IMR-90 (cell line): ENCODE results near the gene ATP1B3. TPM values are rescaled to one million over a fixed set of nuclear protein-coding genes. Genes with fewer than 3 reads are reported as not detected.

Source experiments
- ATAC-seq: fragments of 200-7000 bp; cut with Tn5 transposase; 2 replicates; pipeline ENCODE4 v1.9.1; 2020; ENCODE audit warnings: low read depth, mild to moderate bottlenecking, moderate library complexity
- Bru-seq: library from RNA; stranded (reverse); fragments of 400-500 nt; gene quantifications from one replicate; lab custom pipeline; 2021; lab: Mats Ljungman, UMichigan
- BruChase-seq, 2 experiments: library from RNA; stranded (reverse); fragments of 400-500 nt; gene quantifications; one replicate each; lab custom pipeline; 2021; lab: Mats Ljungman, UMichigan
- BruUV-seq: library from RNA; stranded (reverse); fragments of 400-500 nt; replicated peaks from 2 replicates; lab custom pipeline; 2021; lab: Mats Ljungman, UMichigan
- CTCF ChIA-PET: fragments of 300-600 bp; formaldehyde crosslinking; extraction: SDS; loops from one replicate; lab custom pipeline; 2021; ENCODE audit warnings: antibody characterized with exemption; lab: Yijun Ruan, JAX
- POLR2A ChIA-PET: fragments of 300-600 bp; sonication (Branson Sonifier 250); formaldehyde crosslinking; loops from one replicate; lab custom pipeline; 2022; ENCODE audit warnings: antibody characterized with exemption; ENCODE audit not compliant: unreplicated experiment; lab: Charles Lee
- DNase-seq: peaks from one replicate; pipeline ENCODE4 v3.0.0; 2013
- H2AFZ ChIP-seq: replicated peaks from 2 replicates; pipeline ENCODE3; 2013; ENCODE audit warnings: low read length, mild to moderate bottlenecking; ENCODE audit not compliant: poor library complexity
- H2AK5ac ChIP-seq: 2 replicates; pipeline ENCODE4 v1.6.1; 2013; ENCODE audit warnings: low read depth, low read length, inconsistent platforms
- H2AK9ac ChIP-seq: replicated peaks from 2 replicates; pipeline ENCODE3; 2013; ENCODE audit warnings: mild to moderate bottlenecking, low read depth, low read length, moderate library complexity; ENCODE audit not compliant: poor library complexity
- H2BK120ac ChIP-seq: 2 replicates; pipeline ENCODE4 v1.6.1; 2013; ENCODE audit warnings: low read depth, low read length, inconsistent platforms
- H2BK15ac ChIP-seq: 3 replicates; pipeline ENCODE4 v1.6.1; 2013; ENCODE audit warnings: low read depth, low read length, inconsistent platforms
- H2BK20ac ChIP-seq: 2 replicates; pipeline ENCODE4 v1.6.1; 2013; ENCODE audit warnings: low read depth, mild to moderate bottlenecking, inconsistent platforms, low read length, moderate library complexity
- H2BK5ac ChIP-seq: 2 replicates; pipeline ENCODE4 v1.6.1; 2013; ENCODE audit warnings: mild to moderate bottlenecking, low read depth, low read length, inconsistent platforms; ENCODE audit not compliant: poor library complexity, severe bottlenecking
- H3K14ac ChIP-seq: replicated peaks from 2 replicates; pipeline ENCODE4 v1.6.1; 2013; ENCODE audit warnings: low read depth, low read length, inconsistent platforms
- H3K18ac ChIP-seq: 2 replicates; pipeline ENCODE4 v1.6.1; 2013; ENCODE audit warnings: low read depth, low read length, control low read depth
- H3K23ac ChIP-seq: 2 replicates; pipeline ENCODE4 v1.6.1; 2013; ENCODE audit warnings: low read depth, low read length, inconsistent platforms
- H3K27ac ChIP-seq: 2 replicates; pipeline ENCODE4 v1.5.1; 2013; ENCODE audit warnings: mild to moderate bottlenecking, control low read depth, low read length; ENCODE audit not compliant: insufficient read depth
- H3K27me3 ChIP-seq: 2 replicates; pipeline ENCODE4 v1.6.1; 2013; ENCODE audit warnings: low read length; ENCODE audit not compliant: control insufficient read depth, insufficient read depth
- H3K36me3 ChIP-seq: 2 replicates; pipeline ENCODE4 v1.6.1; 2013; ENCODE audit warnings: low read length, mixed read lengths; ENCODE audit not compliant: control insufficient read depth, insufficient read depth
- H3K4ac ChIP-seq: 2 replicates; pipeline ENCODE4 v1.6.1; 2013; ENCODE audit warnings: low read depth, low read length, inconsistent platforms
- H3K4me1 ChIP-seq: 2 replicates; pipeline ENCODE4 v1.6.1; 2013; ENCODE audit warnings: low read length, mixed read lengths; ENCODE audit not compliant: control insufficient read depth, insufficient read depth
- H3K4me2 ChIP-seq: 2 replicates; pipeline ENCODE4 v1.6.1; 2013; ENCODE audit warnings: low read depth, mild to moderate bottlenecking, control low read depth, low read length, moderate library complexity
- H3K4me3 ChIP-seq: 2 replicates; pipeline ENCODE4 v1.5.1; 2013; ENCODE audit warnings: low read depth, mild to moderate bottlenecking, control low read depth, low read length, moderate library complexity; ENCODE audit not compliant: insufficient read depth
- H3K56ac ChIP-seq: 2 replicates; pipeline ENCODE4 v1.6.1; 2013; ENCODE audit warnings: low read length, inconsistent platforms; ENCODE audit not compliant: insufficient read depth; ENCODE audit errors: extremely low read depth
- H3K79me1 ChIP-seq, 2 experiments: 2 replicates each; pipeline ENCODE4 v1.6.1; 2013; ENCODE audit warnings: low read length in 2 of 2, inconsistent platforms in 1 of 2, low read depth in 1 of 2
- H3K9ac ChIP-seq: 2 replicates; pipeline ENCODE4 v1.6.1; 2013; ENCODE audit warnings: low read depth, low read length, control low read depth
- H3K9me1 ChIP-seq: 2 replicates; pipeline ENCODE4 v1.6.1; 2013; ENCODE audit warnings: low read length, inconsistent platforms; ENCODE audit not compliant: insufficient read depth
- H3K9me3 ChIP-seq: 2 replicates; pipeline ENCODE4 v1.6.1; 2013; ENCODE audit warnings: low read length; ENCODE audit not compliant: control insufficient read depth, insufficient read depth
- H4K20me1 ChIP-seq: 2 replicates; pipeline ENCODE4 v1.6.1; 2013; ENCODE audit warnings: low read length, inconsistent platforms; ENCODE audit not compliant: insufficient read depth
- H4K5ac ChIP-seq: 2 replicates; pipeline ENCODE4 v1.6.1; 2013; ENCODE audit warnings: mild to moderate bottlenecking, low read depth, low read length, control low read depth
- H4K8ac ChIP-seq, 2 experiments: 2 replicates each; pipeline ENCODE4 v1.6.1; 2013; ENCODE audit warnings: low read depth in 2 of 2, low read length in 2 of 2, control low read depth in 1 of 2, inconsistent platforms in 1 of 2
- H4K91ac ChIP-seq: 2 replicates; pipeline ENCODE4 v1.6.1; 2013; ENCODE audit warnings: low read depth, low read length, inconsistent platforms; ENCODE audit not compliant: insufficient read depth
- BHLHE40 ChIP-seq: fragments of 150-350 bp; IDR thresholded peaks from 2 replicates; pipeline ENCODE4 v1.6.1; 2016; ENCODE audit warnings: mild to moderate bottlenecking, low read depth, low read length
- CEBPB ChIP-seq: IDR thresholded peaks from 2 replicates; pipeline ENCODE4 v1.6.1; 2012; ENCODE audit warnings: low read depth, low read length, improper control_type of control experiment
- CHD1 ChIP-seq: IDR thresholded peaks from 2 replicates; pipeline ENCODE4 v1.6.1; 2012; ENCODE audit warnings: low read depth, low read length, improper control_type of control experiment
- CTCF ChIP-seq: conservative IDR thresholded peaks from 2 replicates; pipeline ENCODE4 v1.5.1; 2012; ENCODE audit warnings: mild to moderate bottlenecking, low read depth, low read length, improper control_type of control experiment
- ELK1 ChIP-seq: fragments of 150-350 bp; IDR thresholded peaks from 2 replicates; pipeline ENCODE4 v1.6.1; 2016; ENCODE audit warnings: low read depth, mild to moderate bottlenecking, low read length, moderate library complexity, borderline replicate concordance
- MAFK ChIP-seq: IDR thresholded peaks from 2 replicates; pipeline ENCODE4 v1.6.1; 2012; ENCODE audit warnings: low read depth, low read length, improper control_type of control experiment
- POLR2A ChIP-seq: IDR thresholded peaks from 2 replicates; pipeline ENCODE4 v1.6.1; 2012; ENCODE audit warnings: mild to moderate bottlenecking, low read depth, low read length
- RAD21 ChIP-seq: IDR thresholded peaks from 2 replicates; pipeline ENCODE4 v1.6.1; 2012; ENCODE audit warnings: low read length, improper control_type of control experiment
- RCOR1 ChIP-seq: IDR thresholded peaks from 2 replicates; pipeline ENCODE4 v1.6.1; 2012; ENCODE audit warnings: mild to moderate bottlenecking, low read length, improper control_type of control experiment; ENCODE audit not compliant: insufficient replicate concordance
- RFX5 ChIP-seq: IDR thresholded peaks from 2 replicates; pipeline ENCODE4 v1.8.0; 2012; ENCODE audit warnings: low read depth, mild to moderate bottlenecking, low read length, moderate library complexity
- SMC3 ChIP-seq: fragments of 150-350 bp; IDR thresholded peaks from 2 replicates; pipeline ENCODE4 v1.6.1; 2016; ENCODE audit warnings: low read depth, mild to moderate bottlenecking, antibody characterized with exemption, low read length, moderate library complexity
- USF2 ChIP-seq: fragments of 150-350 bp; IDR thresholded peaks from 2 replicates; pipeline ENCODE4 v1.6.1; 2017; ENCODE audit warnings: mild to moderate bottlenecking, antibody characterized with exemption, low read length, low read depth
- WGBS, 2 experiments: methylation state at CpG; one replicate each; pipeline versions ENCODE4 v1.1.5 to v1.1.7; 2013; ENCODE audit warnings: missing lambda C conversion rate in 2 of 2; ENCODE audit not compliant: insufficient read length in 1 of 2; ENCODE audit errors: extremely low coverage in 2 of 2; 5-methylcytosine and 5-hydroxymethylcytosine counted together
- dilution Hi-C: fragments of 300-500 bp; cut with HindIII; formaldehyde crosslinking; loops from one replicate; pipeline ENCODE4 v1.14.3; 2018; ENCODE audit warnings: low sequenced_read_pairs; ENCODE audit not compliant: unreplicated experiment
- in situ Hi-C: fragments of 300-500 bp; cut with MboI; formaldehyde crosslinking; loops from 3 replicates; pipeline ENCODE4 v1.14.3; 2019; ENCODE audit warnings: low sequenced_read_pairs, inconsistent platforms, mixed read lengths
- intact Hi-C: fragments of 100-400 bp; cut with micrococcal nuclease; formaldehyde crosslinking; loops from 2 replicates; pipeline ENCODE4 v1.10.0; 2022
- long read RNA-seq: library from polyadenylated mRNA; unstranded; transcript quantifications from one replicate; pipeline ENCODE4 v2.0.0, GENCODE V29; 2021; ENCODE audit not compliant: unreplicated experiment
- polyA plus RNA-seq, 3 experiments: library from polyadenylated mRNA; depleted of rRNA; stranded (reverse); fragments of >200 nt; gene quantifications; 2 replicates each; pipeline ENCODE4 v1.2.3, GENCODE V29; 2012; ENCODE audit warnings: low replicate concordance in 1 of 3
- total RNA-seq: library from RNA; depleted of rRNA; stranded (reverse); fragments of >200 nt; gene quantifications from 2 replicates; pipeline ENCODE4 v1.2.3, GENCODE V29; 2012; rRNA removed

ATP1B3 gene
- total RNA-seq = 64.3 and 111 TPM in 2 replicates
- 98.2 and 126 TPM in 2 replicates for polyA plus RNA-seq (2012; rRNA removed)
- polyA plus RNA-seq (2012; cell fraction: cytosol; rRNA removed) = 29.3 and 75.6 TPM in 2 replicates
- polyA plus RNA-seq (2012; cell fraction: nucleus; rRNA removed; ENCODE audit: low replicate concordance) = 11.5 and 107 TPM in 2 replicates
- Bru-seq, nascent RNA = percentile 88 among the genes with signal in this experiment
- BruChase-seq, experiment 1, labeled RNA remaining after a 6-hour chase = percentile 91 among the genes with signal in this experiment
- percentile 92 among the genes with signal in this experiment for BruChase-seq, experiment 2, labeled RNA remaining after a 2-hour chase
- long read RNA-seq, transcript ATP1B3-201 (7 exons, 1,811 nt) = major isoform, 196 of 209 reads
- long read RNA-seq, partial matches to known transcripts = 3 of 209 reads
- long read RNA-seq, other reads (novel, unspliced or antisense) = 10 of 209 reads

- Histone ChIP-seq H3K56ac (peak within 1 kb of the TSS; percentile 77), H3K27me3 (no peaks in the 10 kb centered on the region), H3K27ac (peak within 1 kb of the TSS; percentile 98), H2BK5ac (peak within 1 kb of the TSS; percentile 83), H3K9me3 (no peaks in the 10 kb centered on the region), H4K91ac (peak within 1 kb of the TSS; percentile 47), H4K8ac (peak within 1 kb of the TSS; percentile 27 to 72), H3K4me3 (peak within 1 kb of the TSS; percentile 96), H2BK15ac (peak within 1 kb of the TSS; percentile 25; the same call in 1 of the 3 replicates), H4K5ac (peak within 1 kb of the TSS; percentile 24; the same call in 1 of the 2 replicates), H3K9ac (peak within 1 kb of the TSS; percentile 99), H4K20me1 (peaks cover 8% of the 10 kb centered on the region; the same call in 1 of the 2 replicates), H2AK5ac (peak within 1 kb of the TSS; percentile 44; the same call in 1 of the 2 replicates), H3K9me1 (peaks cover 2% of the 10 kb centered on the region), H3K4ac (peak within 1 kb of the TSS; percentile 84), H2AFZ (peak within 1 kb of the TSS; percentile 97), H3K79me1 (peaks cover 0 to 12% of the 10 kb centered on the region in 2 experiments; a peak in 2 of 4 replicates), H2BK120ac (peak within 1 kb of the TSS; percentile 59; the same call in 1 of the 2 replicates), H2AK9ac (peak within 1 kb of the TSS; percentile 86), H3K14ac (peak within 1 kb of the TSS; percentile 80), H3K4me2 (peak within 1 kb of the TSS; percentile 87), H3K23ac (peak within 1 kb of the TSS; percentile 97), H3K18ac (peak within 1 kb of the TSS; percentile 55), H3K4me1 (peaks cover 2% of the 10 kb centered on the region), H3K36me3 (no peaks in the 10 kb centered on the region), H2BK20ac (no peak within 1 kb of the TSS)
- 1% methylated on average over 20 of the region's 69 CpGs; no CpG with 5 or more reads in 1 of the 2 experiments for WGBS, 2 experiments
- intact Hi-C loops (loop anchor here (5.0 kb wide), 1 partner anchor 121 kb away; no protein-coding TSS in a partner anchor), in situ Hi-C loops (loop anchor here (25.0 kb wide), 1 partner anchor 539 kb away; no protein-coding TSS in a partner anchor), dilution Hi-C loops (no loop called here)
- DNase-seq = peak; percentile 78
- ATAC-seq = peak; percentile 88
- BruUV-seq = no TSS peak
- CTCF ChIA-PET = no interaction called here
- POLR2A ChIA-PET = interaction anchor here (0.6 kb wide), 1 partner anchor 89 kb away, joined by 4 read pairs; no protein-coding TSS in a partner anchor
- TF ChIP-seq CTCF (no peak), RCOR1 (no peak), POLR2A (peak; percentile 97), CHD1 (peak; percentile 68; the same call in 1 of the 2 replicates), BHLHE40 (no peak), RFX5 (no peak), CEBPB (no peak), SMC3 (no peak), USF2 (0 out of 2 replicates have a peak, but pooled peaks have one; percentile 2), RAD21 (no peak), ELK1 (no peak), MAFK (no peak)
Measured at GRCh38 chr3:141876381-141876890, at the start of gene ATP1B3. Gene ATP1B3 (plus strand): TSS chr3:141876643. CDS start chr3:141876802, 159 bp downstream.
